WTC11 (cell line): ENCODE data around the gene MYBPC1. TPM values are rescaled to one million over a fixed set of nuclear protein-coding genes. Genes with fewer than 3 reads are reported as not detected.

Experiments used
- ATAC-seq: fragments of 200-7000 bp; cut with Tn5 transposase; 2 replicates; pipeline ENCODE4 v1.10.0; 2021; ENCODE audit warnings: mild to moderate bottlenecking, moderate library complexity
- CTCF ChIA-PET: fragments of 300-600 bp; sonication (Branson Sonifier 250); formaldehyde crosslinking; loops from one replicate; lab custom pipeline; 2021; ENCODE audit warnings: antibody characterized with exemption; lab: Charles Lee
- POLR2A ChIA-PET: fragments of 350-600 bp; sonication (Branson Sonifier 250); formaldehyde crosslinking; loops from one replicate; lab custom pipeline; 2021; ENCODE audit warnings: antibody characterized with exemption; lab: Charles Lee
- DNase-seq: peaks from one replicate; pipeline ENCODE4 v3.0.0; 2021; ENCODE audit warnings: low spot score
- H3K27ac Mint-ChIP-seq: 2 replicates; pipeline ENCODE4 v1.8.0; 2021; ENCODE audit warnings: mixed read lengths
- H3K27me3 Mint-ChIP-seq: 2 replicates; pipeline ENCODE4 v1.8.0; 2021; ENCODE audit warnings: low read depth, mild to moderate bottlenecking, moderate library complexity, mixed read lengths
- H3K36me3 Mint-ChIP-seq: 2 replicates; pipeline ENCODE4 v1.8.0; 2021; ENCODE audit warnings: mixed read lengths
- H3K4me1 Mint-ChIP-seq: 2 replicates; pipeline ENCODE4 v1.8.0; 2022; ENCODE audit warnings: mixed read lengths
- H3K4me3 Mint-ChIP-seq: 2 replicates; pipeline ENCODE4 v1.8.0; 2021; ENCODE audit warnings: mild to moderate bottlenecking, moderate library complexity, mixed read lengths
- H3K9me3 Mint-ChIP-seq: 2 replicates; pipeline ENCODE4 v1.8.0; 2021; ENCODE audit warnings: mixed read lengths
- CREM ChIP-seq: sonication (generic); formaldehyde crosslinking; IDR thresholded peaks from 2 replicates; pipeline ENCODE4 v1.8.1; 2022; ENCODE audit warnings: mild to moderate bottlenecking, missing genetic modification reagents, moderate library complexity
- CTCF ChIP-seq: fragments of 200-600 bp; IDR thresholded peaks from 2 replicates; pipeline ENCODE4 v1.8.0; 2022; ENCODE audit warnings: antibody characterized with exemption
- E2F4 ChIP-seq: sonication (generic); formaldehyde crosslinking; IDR thresholded peaks from 2 replicates; pipeline ENCODE4 v1.8.1; 2022; ENCODE audit warnings: low read depth, mild to moderate bottlenecking, moderate library complexity, missing genetic modification reagents, borderline replicate concordance
- E2F5 ChIP-seq: sonication (generic); formaldehyde crosslinking; IDR thresholded peaks from 2 replicates; pipeline ENCODE4 v1.8.1; 2022; ENCODE audit warnings: mild to moderate bottlenecking, moderate library complexity, missing genetic modification reagents
- EMX1 ChIP-seq: fragments of 250-450 bp; sonication (Bioruptor Pico); IDR thresholded peaks from 2 replicates; pipeline ENCODE4 v1.8.0; 2021; ENCODE audit warnings: mild to moderate bottlenecking
- ERG ChIP-seq: fragments of 250-450 bp; sonication (Bioruptor Pico); IDR thresholded peaks from 2 replicates; pipeline ENCODE4 v1.8.0; 2021; ENCODE audit warnings: mild to moderate bottlenecking
- FOXP1 ChIP-seq: sonication (generic); formaldehyde crosslinking; IDR thresholded peaks from 2 replicates; pipeline ENCODE4 v1.8.0; 2022; ENCODE audit warnings: missing genetic modification reagents, mild to moderate bottlenecking, moderate library complexity, borderline replicate concordance
- HMGA2 ChIP-seq: fragments of 250-450 bp; sonication (Bioruptor Pico); IDR thresholded peaks from 2 replicates; pipeline ENCODE4 v1.4.0; 2021; ENCODE audit warnings: mild to moderate bottlenecking, moderate library complexity
- IRF2 ChIP-seq: sonication (generic); formaldehyde crosslinking; IDR thresholded peaks from 2 replicates; pipeline ENCODE4 v1.8.0; 2022; ENCODE audit warnings: low read depth, missing genetic modification reagents, borderline replicate concordance
- JUN ChIP-seq: sonication (generic); formaldehyde crosslinking; IDR thresholded peaks from 2 replicates; pipeline ENCODE4 v1.8.0; 2023; ENCODE audit warnings: mild to moderate bottlenecking, missing genetic modification reagents
- KAT7 ChIP-seq: sonication (generic); formaldehyde crosslinking; IDR thresholded peaks from 2 replicates; pipeline ENCODE4 v1.8.1; 2023; ENCODE audit warnings: missing genetic modification reagents, mild to moderate bottlenecking, borderline replicate concordance
- MXD4 ChIP-seq: fragments of 250-450 bp; sonication (Bioruptor Pico); IDR thresholded peaks from 2 replicates; pipeline ENCODE4 v1.8.0; 2021; ENCODE audit warnings: mild to moderate bottlenecking, moderate library complexity, borderline replicate concordance
- NFATC4 ChIP-seq: fragments of 250-450 bp; sonication (Bioruptor Pico); IDR thresholded peaks from 2 replicates; pipeline ENCODE4 v1.9.0; 2021; ENCODE audit warnings: mild to moderate bottlenecking
- NFE2L1 ChIP-seq: sonication (generic); formaldehyde crosslinking; IDR thresholded peaks from 2 replicates; pipeline ENCODE4 v1.8.1; 2023; ENCODE audit warnings: missing genetic modification reagents
- NFYB ChIP-seq: sonication (generic); formaldehyde crosslinking; conservative IDR thresholded peaks from 2 replicates; pipeline ENCODE4 v1.8.0; 2022; ENCODE audit warnings: low read depth, missing genetic modification reagents
- PREB ChIP-seq: sonication (generic); formaldehyde crosslinking; IDR thresholded peaks from 2 replicates; pipeline ENCODE4 v1.8.1; 2022; ENCODE audit warnings: mild to moderate bottlenecking, missing genetic modification reagents, moderate library complexity, borderline replicate concordance
- PRRX2 ChIP-seq: fragments of 250-450 bp; sonication (Bioruptor Pico); IDR thresholded peaks from 2 replicates; pipeline ENCODE4 v1.8.0; 2021; ENCODE audit warnings: mild to moderate bottlenecking
- SMAD3 ChIP-seq: sonication (generic); formaldehyde crosslinking; IDR thresholded peaks from 2 replicates; pipeline ENCODE4 v1.8.0; 2022; ENCODE audit warnings: missing genetic modification reagents, mild to moderate bottlenecking, borderline replicate concordance
- SOX15 ChIP-seq: fragments of 250-450 bp; sonication (Bioruptor Pico); IDR thresholded peaks from 2 replicates; pipeline ENCODE4 v1.9.0; 2021; ENCODE audit warnings: mild to moderate bottlenecking
- TEAD4 ChIP-seq: sonication (generic); formaldehyde crosslinking; IDR thresholded peaks from 2 replicates; pipeline ENCODE4 v1.8.0; 2022; ENCODE audit warnings: mild to moderate bottlenecking, missing genetic modification reagents
- USF2 ChIP-seq: sonication (generic); formaldehyde crosslinking; IDR thresholded peaks from 2 replicates; pipeline ENCODE4 v1.8.1; 2023; ENCODE audit warnings: mild to moderate bottlenecking, missing genetic modification reagents, moderate library complexity
- ZNF138 ChIP-seq: sonication (generic); formaldehyde crosslinking; conservative IDR thresholded peaks from 2 replicates; pipeline ENCODE4 v1.8.1; 2022; ENCODE audit warnings: mild to moderate bottlenecking, moderate library complexity, missing genetic modification reagents
- ZNF219 ChIP-seq: sonication (generic); formaldehyde crosslinking; IDR thresholded peaks from 2 replicates; pipeline ENCODE4 v1.8.0; 2023; ENCODE audit warnings: missing genetic modification reagents, mild to moderate bottlenecking, borderline replicate concordance
- ZNF416 ChIP-seq: fragments of 250-450 bp; sonication (Bioruptor Pico); IDR thresholded peaks from 2 replicates; pipeline ENCODE4 v1.9.0; 2021; ENCODE audit warnings: mild to moderate bottlenecking, inconsistent platforms
- ZNF423 ChIP-seq: fragments of 250-450 bp; sonication (Bioruptor Pico); IDR thresholded peaks from 2 replicates; pipeline ENCODE4 v2.1.2; 2022; ENCODE audit warnings: mild to moderate bottlenecking, moderate library complexity
- ZNF512 ChIP-seq: sonication (generic); formaldehyde crosslinking; IDR thresholded peaks from 2 replicates; pipeline ENCODE4 v1.8.1; 2022; ENCODE audit warnings: missing genetic modification reagents, borderline replicate concordance
- total RNA-seq: library from RNA; stranded (reverse); gene quantifications from 3 replicates; pipeline ENCODE4 v1.2.3, GENCODE V29; 2021

Gene MYBPC1
- total RNA-seq, 1 experiment from 2014 or later = not detected

GRCh38 chr12:101551362-101552114 lies 43.2 kb upstream of the MYBPC1 start:
- ATAC-seq (peak; percentile 20; the same call in 1 of the 2 replicates), DNase-seq (no peak)
- peaks cover 14% of the 10 kb centered on the region for H3K4me1 Mint-ChIP-seq
- H3K9me3 Mint-ChIP-seq = peaks cover 24% of the 10 kb centered on the region
- H3K4me3 Mint-ChIP-seq = no peak overlapping the region
- peaks cover 26% of the 10 kb centered on the region for H3K36me3 Mint-ChIP-seq
- H3K27ac Mint-ChIP-seq = no peak overlapping the region
- H3K27me3 Mint-ChIP-seq = no peaks in the 10 kb centered on the region
- CTCF ChIA-PET = interaction anchor here (1.2 kb wide), 1 partner anchor 11 kb away, joined by 6 read pairs; no protein-coding TSS in a partner anchor
- POLR2A ChIA-PET = no interaction called here
- no peak for TF ChIP-seq E2F5 (CRISPR knock-in tag)
- no peak for TF ChIP-seq IRF2 (CRISPR knock-in tag)
- TF ChIP-seq KAT7 (CRISPR knock-in tag) = no peak
- no peak for TF ChIP-seq USF2 (CRISPR knock-in tag)
- TF ChIP-seq ZNF219 (CRISPR knock-in tag) = no peak
- TF ChIP-seq CREM (CRISPR knock-in tag) = no peak
- TF ChIP-seq MXD4 (CRISPR knock-in tag) = no peak
- TF ChIP-seq NFYB (CRISPR knock-in tag) = no peak
- TF ChIP-seq HMGA2 (CRISPR knock-in tag) = no peak
- TF ChIP-seq SMAD3 (CRISPR knock-in tag) = no peak
- TF ChIP-seq EMX1 (CRISPR knock-in tag) = no peak
- no peak for TF ChIP-seq ZNF416 (CRISPR knock-in tag)
- TF ChIP-seq TEAD4 (CRISPR knock-in tag) = no peak
- TF ChIP-seq SOX15 (CRISPR knock-in tag) = no peak
- TF ChIP-seq CTCF = no peak
- TF ChIP-seq ZNF423 (CRISPR knock-in tag) = no peak
- TF ChIP-seq NFE2L1 (CRISPR knock-in tag) = no peak
- no peak for TF ChIP-seq ERG
- TF ChIP-seq ZNF512 (CRISPR knock-in tag) = no peak

GRCh38 chr12:101552277-101552676 lies 42.5 kb upstream of the MYBPC1 start:
- POLR2A ChIA-PET = no interaction called here
- no peak for ATAC-seq
- no peak for TF ChIP-seq USF2 (CRISPR knock-in tag)
- no peak for TF ChIP-seq FOXP1 (CRISPR knock-in tag)
- no peak for TF ChIP-seq NFATC4 (CRISPR knock-in tag)
- no peak for TF ChIP-seq ZNF138 (CRISPR knock-in tag)
- no peak for TF ChIP-seq PRRX2 (CRISPR knock-in tag)
- no peak for TF ChIP-seq E2F4
- no peak for TF ChIP-seq PREB (CRISPR knock-in tag)
- no peak for TF ChIP-seq JUN (CRISPR knock-in tag)

More at GRCh38 chr12:101552277-101552676, 42.5 kb upstream of the MYBPC1 start:
- peaks cover 26% of the 10 kb centered on the region for H3K36me3 Mint-ChIP-seq
- no peak overlapping the region for H3K27ac Mint-ChIP-seq
- H3K4me1 Mint-ChIP-seq = peaks cover 14% of the 10 kb centered on the region
- CTCF ChIA-PET = interaction anchor here (1.2 kb wide), 1 partner anchor 11 kb away, joined by 6 read pairs; no protein-coding TSS in a partner anchor
- peaks cover 24% of the 10 kb centered on the region for H3K9me3 Mint-ChIP-seq
- H3K27me3 Mint-ChIP-seq = no peaks in the 10 kb centered on the region
- no peak for DNase-seq
- H3K4me3 Mint-ChIP-seq = no peak overlapping the region
